Right kidney (tissue), 1 donor: ENCODE results near the gene ENTPD6.
"Not testable (repeated sequence)": the region's sequence is repeated elsewhere in the genome, so short reads cannot be mapped to it uniquely, and the experiment has no call there.

Experiments used
- DNase-seq: peaks from one replicate; pipeline ENCODE4 v3.0.0-alpha.2; 2016

The ENTPD6 gene

GRCh38 chr20:25223765-25224720 is 28.5 kb downstream of the ENTPD6 start:
- no peak for DNase-seq

GRCh38 chr20:25224941-25225340 is 29.4 kb downstream of the ENTPD6 start:
- DNase-seq = no peak

- no peak for DNase-seq
These were observed 30.3 kb downstream of the ENTPD6 start for GRCh38 chr20:25225642-25226432.

GRCh38 chr20:25226433-25227316 is 31.2 kb downstream of the ENTPD6 start:
- no peak for DNase-seq

- DNase-seq = no peak
These were observed 31.9 kb downstream of the ENTPD6 start for GRCh38 chr20:25227317-25227831.

GRCh38 chr20:25229486-25230165 is 34.1 kb downstream of the ENTPD6 start:
- no peak for DNase-seq

GRCh38 chr20:25230166-25230831 is 34.8 kb downstream of the ENTPD6 start:
- no peak for DNase-seq

GRCh38 chr20:25233016-25233772 is 37.7 kb downstream of the ENTPD6 start:
- no peak for DNase-seq

GRCh38 chr20:25234009-25234849 is 38.7 kb downstream of the ENTPD6 start:
- DNase-seq = not testable (repeated sequence)

- no peak for DNase-seq
These were observed 41.2 kb downstream of the ENTPD6 start for GRCh38 chr20:25236450-25237304.

- no peak for DNase-seq
These were observed 42.3 kb downstream of the ENTPD6 start for GRCh38 chr20:25237610-25238318.

- DNase-seq = no peak
These were observed 43.0 kb downstream of the ENTPD6 start for GRCh38 chr20:25238319-25239037.

GRCh38 chr20:25239387-25240370 is 44.2 kb downstream of the ENTPD6 start:
- no peak for DNase-seq

GRCh38 chr20:25240851-25241658 is 45.5 kb downstream of the ENTPD6 start:
- not testable (repeated sequence) for DNase-seq

GRCh38 chr20:25241659-25241955 is 46.1 kb downstream of the ENTPD6 start:
- not testable (repeated sequence) for DNase-seq
